Pancreas (tissue), 10 donors: Measurements from ENCODE around the gene IDI1. TPM values are rescaled to one million over a fixed set of nuclear protein-coding genes. Genes with fewer than 3 reads are reported as not detected.

Experiments used
- ATAC-seq, 4 donors: fragments of 200-7000 bp; cut with Tn5 transposase; one replicate each; pipeline versions ENCODE4 v1.8.0 to v1.9.1; 2020; ENCODE audit warnings: mild to moderate bottlenecking in 4 of 4, moderate library complexity in 4 of 4
- DNase-seq, 6 donors: peaks; one replicate each; pipeline ENCODE4 v3.0.0-alpha.2; 2020
- FAIRE-seq: peaks from 2 replicates; lab custom pipeline; 2012; peaks lifted over from hg19 to GRCh38; lab: Jason Lieb, UNC
- H3K27ac ChIP-seq, 4 donors: fragments of 200-600 bp; sonication (generic); 1 replicate in 3 of 4; 2 replicates in 1 of 4; pipeline versions ENCODE4 v1.5.0 to v1.8.0; 2020
- H3K27me3 ChIP-seq, 4 donors: fragments of 200-600 bp; one replicate each; pipeline ENCODE4 v1.8.0; 2021
- H3K36me3 ChIP-seq, 3 donors: fragments of 200-600 bp; sonication (generic) in 1 of 3; one replicate each; pipeline versions ENCODE4 v1.5.0 to v1.8.0; 2020 to 2021
- H3K4me1 ChIP-seq, 3 donors: fragments of 200-600 bp; one replicate each; pipeline ENCODE4 v1.8.0; 2021
- H3K4me3 ChIP-seq, 4 donors: fragments of 200-600 bp; sonication (generic) in 2 of 4; one replicate each; pipeline versions ENCODE4 v1.5.0 to v1.8.0; 2020 to 2021
- H3K9me3 ChIP-seq, 4 donors: fragments of 200-600 bp; one replicate each; pipeline ENCODE4 v1.8.0; 2021
- WGBS, 2 donors: extraction: QIAGEN DNeasy Blood & Tissue Kit; methylation state at CpG; one replicate each; pipeline ENCODE4 v1.1.7; 2013; 5-methylcytosine and 5-hydroxymethylcytosine counted together
- intact Hi-C, 3 donors: fragments of 100-400 bp; cut with DNase I; formaldehyde crosslinking; loops; one replicate each; pipeline versions ENCODE4 v1.11.1 to v1.14.2; 2022
- polyA plus RNA-seq, 2 donors: library from polyadenylated mRNA; stranded (reverse); fragments of 200-250 nt; gene quantifications; one replicate each; pipeline ENCODE4 v1.2.3, GENCODE V29; 2013
- total RNA-seq, 6 donors: library from RNA; stranded (reverse); fragmentation: NEBNext Ultra II Directional in 4 of 6; extraction: Animal tissue kit (Norgen Biotek cat#: 25700) in 4 of 6; gene quantifications; one replicate each; pipeline versions ENCODE4 v1.2.1 to v1.2.4, GENCODE V29; 2021 to 2023
- TF ChIP-seq, protein P1 (sequence below), 4 donors: fragments of 200-600 bp; sonication (generic) in 3 of 4; IDR thresholded peaks; one replicate each; pipeline versions ENCODE4 v1.5.0 to v1.8.0; 2021; ENCODE audit warnings: antibody characterized with exemption in 4 of 4
- donor health status: healthy with polysubstance abuse.
- donor health status: DM: no; HTN: no; CAD: no; lungs with moderate emphysema.
- donor health status: DM: no; HTN: no; CAD: no.
- donor health status: control.
- donor health status: control.
- donor health status: Bipolar disorder and iron deficiency.
- donor health status: DM: yes; HTN: yes; CAD: no.
- donor health status: DM: no; HTN: no; CAD: no.
- donor health status: DM: no; HTN: no; CAD: no.
- donor health status: DM: yes; HTN: yes; CAD: no.

Gene IDI1
- total and polyA plus RNA-seq, 8 donors: 5.4 to 26.7 (median 9.6) TPM

DNA sequence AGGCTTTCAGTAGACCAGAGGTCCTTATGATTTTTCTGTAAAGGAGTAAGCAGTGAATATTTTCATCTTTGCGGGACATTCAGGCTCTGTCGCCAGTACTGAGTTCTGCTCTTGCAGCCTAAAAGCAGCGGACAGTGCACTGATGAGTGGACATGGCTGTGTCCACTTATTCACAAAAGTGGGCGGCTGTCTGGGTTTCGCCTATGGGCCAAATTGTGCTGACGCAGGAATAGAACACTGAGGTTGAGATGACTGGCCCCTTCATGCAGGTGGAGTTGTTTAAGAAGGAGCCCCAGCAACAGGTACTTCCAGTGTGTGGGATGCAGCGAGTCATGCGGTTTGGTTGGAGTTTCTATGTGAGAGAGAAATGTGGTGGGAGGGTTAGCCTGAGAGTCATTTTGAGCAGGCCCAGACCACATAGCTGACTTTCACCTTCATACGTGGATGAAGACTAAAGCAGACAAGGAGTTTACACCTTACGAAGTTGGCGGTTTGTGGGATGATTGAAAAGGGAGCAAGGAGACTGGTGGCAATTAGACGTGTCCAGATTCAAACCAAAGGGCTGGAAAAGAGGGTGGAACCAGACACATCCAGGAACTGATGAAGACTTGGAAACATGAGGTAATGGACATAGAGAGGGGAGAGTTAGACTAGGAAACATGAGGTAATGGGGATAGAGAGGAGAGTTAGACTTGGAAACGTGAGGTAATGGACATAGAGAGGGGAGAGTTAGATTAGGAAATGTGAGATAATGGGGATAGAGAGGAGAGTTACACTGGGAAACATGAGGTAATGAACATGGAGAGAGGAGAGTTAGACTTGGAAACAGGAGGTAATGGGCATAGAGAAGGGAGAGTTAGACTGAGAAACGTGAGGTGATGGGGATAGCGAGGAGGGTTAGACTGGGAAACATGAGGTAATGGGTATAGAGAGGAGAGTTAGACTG is 45.5 kb upstream of the IDI1 start:
- no peak for FAIRE-seq
- WGBS, 2 donors: 95 to 98% methylated on average over 15 of the region's 15 CpGs
- H3K9me3 ChIP-seq: no peaks in the 10 kb centered on the region
- H3K27me3 ChIP-seq: no peaks in the 10 kb centered on the region
- no peak overlapping the region for H3K4me3 ChIP-seq
- intact Hi-C loops: no loop called here
- H3K4me1 ChIP-seq: no peaks in the 10 kb centered on the region
- ATAC-seq: no peak
- TF ChIP-seq, protein P1, sequence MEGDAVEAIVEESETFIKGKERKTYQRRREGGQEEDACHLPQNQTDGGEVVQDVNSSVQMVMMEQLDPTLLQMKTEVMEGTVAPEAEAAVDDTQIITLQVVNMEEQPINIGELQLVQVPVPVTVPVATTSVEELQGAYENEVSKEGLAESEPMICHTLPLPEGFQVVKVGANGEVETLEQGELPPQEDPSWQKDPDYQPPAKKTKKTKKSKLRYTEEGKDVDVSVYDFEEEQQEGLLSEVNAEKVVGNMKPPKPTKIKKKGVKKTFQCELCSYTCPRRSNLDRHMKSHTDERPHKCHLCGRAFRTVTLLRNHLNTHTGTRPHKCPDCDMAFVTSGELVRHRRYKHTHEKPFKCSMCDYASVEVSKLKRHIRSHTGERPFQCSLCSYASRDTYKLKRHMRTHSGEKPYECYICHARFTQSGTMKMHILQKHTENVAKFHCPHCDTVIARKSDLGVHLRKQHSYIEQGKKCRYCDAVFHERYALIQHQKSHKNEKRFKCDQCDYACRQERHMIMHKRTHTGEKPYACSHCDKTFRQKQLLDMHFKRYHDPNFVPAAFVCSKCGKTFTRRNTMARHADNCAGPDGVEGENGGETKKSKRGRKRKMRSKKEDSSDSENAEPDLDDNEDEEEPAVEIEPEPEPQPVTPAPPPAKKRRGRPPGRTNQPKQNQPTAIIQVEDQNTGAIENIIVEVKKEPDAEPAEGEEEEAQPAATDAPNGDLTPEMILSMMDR (IDR thresholded peaks at IDR 0.05): no peak
- peak in 1 of 6 donors; percentile 8 for DNase-seq
- no peak overlapping the region for H3K27ac ChIP-seq
- peaks cover 0 to 42% (median 8%) of the 10 kb centered on the region in 3 donors for H3K36me3 ChIP-seq

DNA sequence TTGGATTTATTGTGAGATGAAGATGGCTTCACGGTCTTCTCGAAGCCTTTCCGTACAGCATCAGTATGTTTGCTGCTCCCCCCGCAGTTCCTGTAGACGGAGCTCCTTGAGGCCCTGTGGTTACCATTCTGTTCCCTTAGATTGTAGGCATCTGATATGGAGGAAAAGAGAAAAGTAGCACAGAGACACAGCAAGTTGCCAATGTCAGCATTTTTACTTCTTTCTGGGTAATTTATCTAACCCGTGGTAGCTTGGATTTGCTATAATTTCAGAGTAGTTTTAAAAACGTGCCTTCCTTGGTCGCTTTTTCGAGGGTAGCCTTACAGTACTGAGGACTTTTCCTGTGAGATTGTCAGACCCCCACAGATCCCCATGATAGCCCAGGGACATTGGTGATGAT is 44.8 kb upstream of the IDI1 start:
- WGBS, 2 donors: 90 to 92% methylated on average over 9 of the region's 9 CpGs

DNA sequence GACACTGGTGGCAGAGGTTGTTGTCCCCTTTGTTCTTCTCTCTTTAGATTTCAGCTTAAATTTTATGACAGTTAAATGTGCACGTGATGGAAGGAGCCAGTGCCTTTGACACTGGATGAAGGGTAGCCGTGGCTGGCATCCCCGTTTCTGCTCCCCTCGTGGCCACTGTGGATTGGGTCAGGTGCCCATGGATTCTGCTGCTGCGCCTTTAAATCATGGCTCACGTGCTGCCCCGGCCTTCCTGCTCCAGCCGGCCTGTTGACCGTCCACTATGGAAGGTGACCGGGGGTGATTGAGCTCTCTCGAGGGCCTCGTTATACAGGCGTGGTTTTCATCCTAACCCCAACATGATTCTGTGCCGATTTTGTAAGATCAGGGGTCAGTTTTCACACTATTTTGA is 41.8 kb upstream of the IDI1 start:
- DNase-seq (peak in 1 of 6 donors; percentile 30), ATAC-seq (no peak), FAIRE-seq (no peak)
- no peaks in the 10 kb centered on the region for H3K4me1 ChIP-seq
- no peak overlapping the region for H3K27ac ChIP-seq
- peaks cover 5 to 37% (median 19%) of the 10 kb centered on the region in 3 donors for H3K36me3 ChIP-seq
- no peak overlapping the region for H3K4me3 ChIP-seq
- no peaks in the 10 kb centered on the region for H3K27me3 ChIP-seq
- intact Hi-C loops: no loop called here
- TF ChIP-seq, protein P1 (IDR thresholded peaks at IDR 0.05): no peak
- H3K9me3 ChIP-seq: no peaks in the 10 kb centered on the region
- WGBS, 2 donors: 96 to 97% methylated on average over 14 of the region's 14 CpGs

More for the DNA sequence above, 44.8 kb upstream of the IDI1 start:
- H3K4me1 ChIP-seq: no peaks in the 10 kb centered on the region
- ATAC-seq (no peak), DNase-seq (no peak), FAIRE-seq (no peak)
- H3K27me3 ChIP-seq: no peaks in the 10 kb centered on the region
- H3K36me3 ChIP-seq: peaks cover 0 to 47% (median 8%) of the 10 kb centered on the region in 3 donors
- H3K9me3 ChIP-seq: no peaks in the 10 kb centered on the region
- H3K4me3 ChIP-seq: no peak overlapping the region
- TF ChIP-seq, protein P1 (IDR thresholded peaks at IDR 0.05): no peak
- no peak overlapping the region for H3K27ac ChIP-seq
- intact Hi-C loops: no loop called here

DNA sequence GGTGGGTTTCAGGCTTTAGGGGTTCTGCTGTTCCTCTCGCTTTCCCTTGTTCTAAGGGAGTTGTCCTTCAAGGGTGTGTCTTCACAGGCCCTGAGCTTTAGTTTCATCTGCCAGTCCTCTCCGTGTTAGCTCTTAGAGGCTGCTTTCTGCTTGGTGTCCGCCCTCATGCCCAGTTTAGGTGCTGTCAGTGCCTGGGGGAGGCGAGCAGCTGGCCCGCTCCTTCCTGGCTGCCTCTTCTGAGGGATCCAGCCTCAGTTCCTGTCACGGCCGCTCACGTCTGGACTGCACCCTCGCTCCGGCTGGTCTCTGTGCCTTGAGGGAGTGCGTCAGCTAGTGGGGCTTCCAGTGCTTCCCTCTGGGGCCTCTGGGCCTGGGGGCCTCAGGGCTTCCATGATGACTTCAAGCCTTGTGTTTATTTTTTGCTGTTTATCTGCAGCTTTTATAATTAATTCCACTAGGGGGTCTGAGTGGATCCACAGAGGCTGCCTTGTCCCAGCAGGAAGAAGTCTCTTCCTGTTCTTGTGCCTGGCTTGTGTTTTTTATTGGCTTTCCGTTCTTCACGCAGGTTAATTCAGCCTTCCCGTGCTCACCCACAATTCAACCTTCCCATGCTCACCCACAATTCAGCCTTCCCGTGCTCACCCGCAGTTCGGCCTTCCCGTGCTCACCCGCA is 40.2 kb upstream of the IDI1 start:
- no peaks in the 10 kb centered on the region for H3K9me3 ChIP-seq
- no peak for FAIRE-seq
- DNase-seq: peak in 1 of 6 donors; percentile 45
- 87 to 88% methylated on average over 19 of the region's 19 CpGs for WGBS, 2 donors
- H3K36me3 ChIP-seq: peaks cover 5 to 39% (median 17%) of the 10 kb centered on the region in 3 donors
- H3K4me1 ChIP-seq: no peaks in the 10 kb centered on the region
- H3K4me3 ChIP-seq: no peak overlapping the region
- H3K27me3 ChIP-seq: no peaks in the 10 kb centered on the region
- TF ChIP-seq, protein P1 (IDR thresholded peaks at IDR 0.05): no peak
- intact Hi-C loops: no loop called here
- no peak for ATAC-seq
- no peak overlapping the region for H3K27ac ChIP-seq
